Adrenal gland (tissue), 12 donors: ENCODE results near the gene CD160. TPM values are rescaled to one million over a fixed set of nuclear protein-coding genes. Genes with fewer than 3 reads are reported as not detected.

ENCODE experiments used
- DNase-seq, 7 donors: peaks; one replicate each; pipeline ENCODE4 v3.0.0-alpha.2; 2019 to 2020
- H3K27ac ChIP-seq, 5 donors: fragments of 200-600 bp; sonication (generic) in 4 of 5; 1 replicate in 3 of 5; 2 replicates in 2 of 5; pipeline versions ENCODE4 v1.5.1 to v1.8.0; 2016 to 2020; ENCODE audit warnings: mild to moderate bottlenecking in 1 of 5
- H3K27me3 ChIP-seq: fragments of 200-600 bp; 2 replicates; pipeline ENCODE4 v1.8.0; 2021
- H3K36me3 ChIP-seq, 2 donors: fragments of 200-600 bp; replicated peaks in 1 of 2; 1 replicate in 1 of 2; 2 replicates in 1 of 2; pipeline versions ENCODE4 v1.5.1 to v1.8.0; 2018 to 2022
- H3K4me1 ChIP-seq, 2 donors: fragments of 200-600 bp; replicated peaks in 1 of 2; 1 replicate in 1 of 2; 2 replicates in 1 of 2; pipeline versions ENCODE4 v1.5.1 to v1.8.0; 2018 to 2021
- H3K4me3 ChIP-seq, 4 donors: fragments of 200-600 bp; sonication (generic) in 3 of 4; one replicate each; pipeline ENCODE4 v1.5.1; 2016 to 2018
- H3K9me3 ChIP-seq, 3 donors: fragments of 200-600 bp; sonication (generic) in 1 of 3; replicated peaks in 1 of 3; 1 replicate in 2 of 3; 2 replicates in 1 of 3; pipeline versions ENCODE4 v1.5.1 to v1.8.0; 2016 to 2021
- POLR2A ChIP-seq, 2 donors: fragments of 450-650 bp; IDR thresholded peaks; one replicate each; pipeline ENCODE4 v1.6.1; 2017; ENCODE audit warnings: antibody characterized with exemption in 2 of 2, mild to moderate bottlenecking in 2 of 2, moderate library complexity in 1 of 2
- WGBS, 4 donors: extraction: QIAGEN DNeasy Blood & Tissue Kit in 2 of 4; methylation state at CpG; one replicate each; pipeline versions ENCODE4 v1.1.5 to v1.1.7; 2013 to 2017; 5-methylcytosine and 5-hydroxymethylcytosine counted together
- intact Hi-C, 2 donors: fragments of 100-400 bp; cut with DNase I; formaldehyde crosslinking; loops; one replicate each; pipeline versions ENCODE4 v1.14.1 to v1.15.0; 2022 to 2023
- polyA plus RNA-seq, 3 donors: library from polyadenylated mRNA; stranded (reverse); fragments of 200-250 nt in 2 of 3; fragments of 350-450 nt in 1 of 3; fragmentation: Illumina TruSeq in 1 of 3; extraction: RNeasy Lipid Tissue Mini Kit (QIAGEN cat#74804) in 1 of 3; gene quantifications; one replicate each; pipeline ENCODE4 v1.2.3, GENCODE V29; 2013 to 2014
- total RNA-seq, 9 donors: library from RNA; depleted of rRNA in 4 of 9; stranded (reverse); fragments of >200 nt in 4 of 9; fragments of 120-200 nt in 1 of 9; fragmentation: NEBNext Ultra II Directional in 1 of 9; extraction: Animal tissue kit (Norgen Biotek cat#: 25700) in 1 of 9; gene quantifications; one replicate each; pipeline versions ENCODE4 v1.1.0 to v1.2.4, GENCODE V29; 2013 to 2023
- TF ChIP-seq, protein P1 (sequence below), 6 experiments: fragments of 450-650 bp in 4 of 6; fragments of 200-600 bp in 2 of 6; sonication (generic) in 1 of 6; IDR thresholded peaks; 1 replicate in 5 of 6; 2 replicates in 1 of 6; pipeline versions ENCODE4 v1.5.1 to v1.8.0; 2016 to 2021; ENCODE audit warnings: antibody characterized with exemption in 6 of 6, mild to moderate bottlenecking in 2 of 6, moderate library complexity in 1 of 6
- donor health status: healthy with polysubstance abuse.
- donor health status: Bipolar disorder and iron deficiency.
- donor health status: DM: yes; HTN: yes; CAD: no.
- donor health status: DM: no; HTN: no; CAD: no.
- donor health status: DM: no; HTN: no; CAD: no.
- donor health status: DM: yes; HTN: yes; CAD: no.

Gene CD160
- total and polyA plus RNA-seq, 12 donors = 0.10 to 0.48 (median 0.22) TPM; not detected in 7

GRCh38 chr1:145692785-145693443, 26.4 kb upstream of the CD160 start:
- no peak for DNase-seq
- H3K36me3 ChIP-seq = no peaks in the 10 kb centered on the region
- intact Hi-C loops = no loop called here
- no peak overlapping the region for H3K27ac ChIP-seq
- no peaks in the 10 kb centered on the region for H3K9me3 ChIP-seq
- TF ChIP-seq POLR2A (IDR thresholded peaks at IDR 0.05) = no peak
- TF ChIP-seq, protein P1, sequence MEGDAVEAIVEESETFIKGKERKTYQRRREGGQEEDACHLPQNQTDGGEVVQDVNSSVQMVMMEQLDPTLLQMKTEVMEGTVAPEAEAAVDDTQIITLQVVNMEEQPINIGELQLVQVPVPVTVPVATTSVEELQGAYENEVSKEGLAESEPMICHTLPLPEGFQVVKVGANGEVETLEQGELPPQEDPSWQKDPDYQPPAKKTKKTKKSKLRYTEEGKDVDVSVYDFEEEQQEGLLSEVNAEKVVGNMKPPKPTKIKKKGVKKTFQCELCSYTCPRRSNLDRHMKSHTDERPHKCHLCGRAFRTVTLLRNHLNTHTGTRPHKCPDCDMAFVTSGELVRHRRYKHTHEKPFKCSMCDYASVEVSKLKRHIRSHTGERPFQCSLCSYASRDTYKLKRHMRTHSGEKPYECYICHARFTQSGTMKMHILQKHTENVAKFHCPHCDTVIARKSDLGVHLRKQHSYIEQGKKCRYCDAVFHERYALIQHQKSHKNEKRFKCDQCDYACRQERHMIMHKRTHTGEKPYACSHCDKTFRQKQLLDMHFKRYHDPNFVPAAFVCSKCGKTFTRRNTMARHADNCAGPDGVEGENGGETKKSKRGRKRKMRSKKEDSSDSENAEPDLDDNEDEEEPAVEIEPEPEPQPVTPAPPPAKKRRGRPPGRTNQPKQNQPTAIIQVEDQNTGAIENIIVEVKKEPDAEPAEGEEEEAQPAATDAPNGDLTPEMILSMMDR (IDR thresholded peaks at IDR 0.05) = no peak
- H3K4me3 ChIP-seq = no peak overlapping the region
- 85 to 88% (median 86%) methylated on average over 11 of the region's 11 CpGs for WGBS, 4 donors
- H3K4me1 ChIP-seq = peaks cover 22 to 28% of the 10 kb centered on the region in 2 donors
- no peaks in the 10 kb centered on the region for H3K27me3 ChIP-seq

DNA sequence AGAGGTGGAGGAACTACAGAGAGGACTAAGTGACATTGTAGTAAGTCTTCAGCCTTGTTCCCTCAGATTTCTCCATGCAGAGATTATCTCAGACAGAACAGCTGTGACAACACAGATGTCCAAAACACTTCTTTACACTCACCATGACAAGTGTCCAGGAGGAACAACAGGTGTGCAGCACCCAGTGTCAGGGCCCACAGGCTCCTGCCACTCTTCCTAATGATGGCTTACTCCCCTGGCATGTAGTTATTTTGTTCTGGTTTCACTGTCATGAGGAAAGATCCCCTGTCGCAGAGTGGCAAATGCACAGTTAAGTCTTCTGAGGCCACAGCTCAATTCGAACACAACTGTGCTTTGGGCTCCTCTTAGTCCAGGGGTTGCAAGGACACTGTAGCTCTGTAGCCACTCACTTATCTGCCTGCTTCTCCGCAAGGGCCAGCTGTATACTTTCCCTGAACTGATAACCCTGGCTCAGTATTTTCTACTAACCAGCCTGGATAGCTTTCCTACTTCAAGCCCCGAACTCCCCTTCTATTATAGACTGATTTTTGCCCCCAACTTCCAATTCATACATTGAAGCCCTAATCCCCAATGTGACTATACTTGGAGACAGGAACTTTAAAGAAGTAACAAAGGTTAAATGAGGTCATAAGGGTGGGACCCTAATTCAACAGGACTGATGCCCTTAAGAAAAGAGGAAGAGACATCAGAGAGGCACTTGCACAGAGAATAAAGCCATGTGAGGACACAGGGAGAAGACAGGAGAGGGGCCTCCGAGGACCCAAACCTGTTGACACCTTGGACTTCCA, 23.3 kb upstream of the CD160 start:
- 79 to 89% (median 83%) methylated on average over 5 of the region's 5 CpGs for WGBS, 4 donors
- no peaks in the 10 kb centered on the region for H3K36me3 ChIP-seq
- no peak for TF ChIP-seq POLR2A (IDR thresholded peaks at IDR 0.05)
- TF ChIP-seq, protein P1 (IDR thresholded peaks at IDR 0.05) = no peak
- H3K27me3 ChIP-seq = no peaks in the 10 kb centered on the region
- H3K9me3 ChIP-seq = no peaks in the 10 kb centered on the region
- H3K27ac ChIP-seq = no peak overlapping the region
- no peak overlapping the region for H3K4me3 ChIP-seq
- intact Hi-C loops = no loop called here
- peaks cover 10 to 15% of the 10 kb centered on the region in 2 donors for H3K4me1 ChIP-seq
- no peak for DNase-seq

GRCh38 chr1:145696630-145696960, 22.7 kb upstream of the CD160 start:
- Histone ChIP-seq H3K36me3 (no peaks in the 10 kb centered on the region), H3K4me1 (peaks cover 4 to 9% of the 10 kb centered on the region in 2 donors), H3K27me3 (no peaks in the 10 kb centered on the region), H3K4me3 (no peak overlapping the region), H3K9me3 (no peaks in the 10 kb centered on the region), H3K27ac (no peak overlapping the region)
- TF ChIP-seq, protein P1 (IDR thresholded peaks at IDR 0.05) = no peak
- TF ChIP-seq POLR2A (IDR thresholded peaks at IDR 0.05) = no peak
- 92 to 96% (median 95%) methylated on average over 3 of the region's 3 CpGs for WGBS, 4 donors
- intact Hi-C loops = no loop called here
- DNase-seq = no peak

- 76 to 94% (median 82%) methylated on average over 2 of the region's 2 CpGs for WGBS, 4 donors
- no peaks in the 10 kb centered on the region for H3K36me3 ChIP-seq
- H3K4me1 ChIP-seq = no peaks in the 10 kb centered on the region
- DNase-seq = no peak
- intact Hi-C loops = no loop called here
- no peak overlapping the region for H3K4me3 ChIP-seq
- H3K9me3 ChIP-seq = no peaks in the 10 kb centered on the region
- no peak overlapping the region for H3K27ac ChIP-seq
- H3K27me3 ChIP-seq = no peaks in the 10 kb centered on the region
- TF ChIP-seq POLR2A (IDR thresholded peaks at IDR 0.05) = no peak
- TF ChIP-seq, protein P1 (IDR thresholded peaks at IDR 0.05) = no peak
These were observed 17.9 kb upstream of the CD160 start for GRCh38 chr1:145701306-145701862.
